ENCODE results near the gene NOM1. TPM values are rescaled to one million over a fixed set of nuclear protein-coding genes. Genes with fewer than 3 reads are reported as not detected.
"Not testable (repeated sequence)": the region's sequence is repeated elsewhere in the genome, so short reads cannot be mapped to it uniquely, and the experiment has no call there.

The NOM1 gene
- total RNA-seq, 2 experiments from 2014 or later, result 31.9 to 35.0 TPM

DNA sequence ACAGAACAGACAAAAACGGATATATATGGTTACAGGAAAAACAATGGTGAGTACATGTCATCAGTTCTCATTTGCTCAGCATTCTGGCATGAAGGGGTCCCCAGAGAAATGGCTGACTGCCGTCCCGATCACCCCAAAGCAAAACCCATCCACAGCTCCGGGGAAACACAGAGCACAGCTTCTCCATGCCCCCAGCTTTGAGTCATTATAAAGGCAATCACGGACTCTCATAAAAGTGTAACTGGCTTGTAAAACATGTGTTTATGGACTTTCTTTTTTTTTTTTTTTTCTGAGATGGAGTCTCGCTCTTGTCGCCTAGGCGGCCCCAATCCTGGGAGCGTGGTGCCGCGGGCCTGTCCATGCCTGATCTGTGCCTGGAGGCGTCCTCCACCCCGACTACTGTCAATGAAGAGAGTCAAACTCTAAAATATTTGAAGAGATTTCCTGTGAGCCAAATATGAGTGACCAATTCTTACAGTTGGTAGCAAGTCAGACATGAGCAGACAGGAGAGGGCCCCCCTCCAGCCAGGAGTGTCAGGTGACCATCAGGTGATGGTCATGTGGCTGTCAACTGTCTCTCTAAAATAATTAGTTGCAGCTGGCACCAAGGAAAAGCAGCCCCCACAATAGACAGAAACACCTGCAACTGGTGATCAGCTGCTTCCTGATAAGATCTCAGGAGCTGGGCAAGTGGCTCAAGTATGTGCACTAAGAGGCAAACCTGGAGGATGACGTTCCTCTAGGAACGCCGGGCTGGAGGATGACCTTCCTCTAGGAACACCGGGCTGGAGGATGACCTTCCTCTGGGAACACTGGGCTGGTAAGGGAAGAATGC, 21.7 kb upstream of the NOM1 start:
- DNase-seq (no peak), ATAC-seq (no peak)
- H3K36me3 Mint-ChIP-seq, result peaks cover 4% of the 10 kb centered on the region
- no peaks in the 10 kb centered on the region for H3K9me3 Mint-ChIP-seq (ENCODE audit: low read depth)
- H3K4me3 Mint-ChIP-seq, result no peak overlapping the region
- H3K27me3 Mint-ChIP-seq, result peaks cover 27% of the 10 kb centered on the region
- CTCF ChIA-PET, result interaction anchor here (1.3 to 8.3 kb wide), 4 partner anchors 16 to 410 kb away, joined by 3 to 49 read pairs (median 4); partner anchors contain the start of genes LMBR1 and NOM1
- H3K4me1 Mint-ChIP-seq, result peaks cover 35% of the 10 kb centered on the region
- no peak overlapping the region for H3K27ac Mint-ChIP-seq

DNA sequence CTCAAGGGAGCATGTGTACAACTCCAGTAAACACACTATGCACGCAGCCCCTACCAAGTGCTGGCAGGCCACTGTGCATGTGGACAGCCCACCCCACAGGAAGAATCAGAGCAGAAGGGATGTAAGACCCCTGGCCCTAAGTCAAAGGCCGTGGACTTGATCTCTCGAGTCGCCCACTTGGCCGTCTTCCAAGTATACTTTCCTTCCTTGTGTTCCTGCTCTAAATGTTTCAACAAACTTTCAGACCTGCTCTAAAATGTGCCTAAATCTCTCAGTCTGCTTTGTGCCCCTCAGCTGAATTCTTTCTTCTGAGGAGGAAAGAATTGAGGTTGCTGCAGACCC, 21.1 kb upstream of the NOM1 start:
- no peak overlapping the region for H3K4me3 Mint-ChIP-seq
- peaks cover 25% of the 10 kb centered on the region for H3K27me3 Mint-ChIP-seq
- DNase-seq (no peak), ATAC-seq (no peak)
- H3K27ac Mint-ChIP-seq, result no peak overlapping the region
- CTCF ChIA-PET, result interaction anchor here (1.4 to 8.3 kb wide), 2 partner anchors 22 to 410 kb away, joined by 3 to 49 read pairs; partner anchors contain the start of gene NOM1
- H3K36me3 Mint-ChIP-seq, result peaks cover 3% of the 10 kb centered on the region
- no peaks in the 10 kb centered on the region for H3K9me3 Mint-ChIP-seq (ENCODE audit: low read depth)
- peaks cover 30% of the 10 kb centered on the region for H3K4me1 Mint-ChIP-seq

DNA sequence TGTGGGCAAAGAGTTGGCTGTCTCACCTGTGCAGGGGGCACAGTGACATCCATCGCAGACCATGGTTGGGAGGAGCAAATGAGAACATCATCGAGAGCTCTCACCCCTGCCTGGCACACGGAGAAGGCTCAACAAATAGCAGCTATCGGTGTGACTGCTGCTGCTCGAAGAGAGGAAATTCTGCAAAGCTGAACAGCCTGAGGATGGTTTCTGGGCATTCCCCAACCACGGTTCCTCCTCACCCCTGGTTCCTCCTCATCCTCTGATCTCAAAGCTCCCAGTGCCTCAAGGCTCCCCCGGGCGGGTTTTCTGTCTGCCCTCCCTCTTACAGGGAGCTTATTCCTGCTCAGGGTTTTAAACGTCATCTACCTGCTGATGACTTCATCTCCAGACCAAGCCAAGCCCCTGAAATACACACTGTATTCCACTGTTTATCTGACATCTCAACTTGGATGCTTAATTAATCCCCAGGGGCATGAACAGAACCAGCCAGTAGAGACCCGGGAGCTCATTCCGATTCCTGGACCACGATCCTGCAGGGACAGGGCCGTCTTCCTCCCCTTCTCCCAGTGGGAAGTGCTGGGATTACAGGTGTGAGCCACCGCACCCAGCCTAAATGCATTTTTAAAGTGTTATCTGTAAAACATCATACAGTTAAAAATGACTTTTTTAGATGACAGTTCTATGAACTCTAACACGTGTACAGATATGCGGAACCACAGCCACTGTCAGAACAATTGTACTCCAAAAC, 19.5 kb upstream of the NOM1 start:
- Mint-ChIP-seq H3K27ac (peak overlapping the region; percentile 38), H3K27me3 (peaks cover 21% of the 10 kb centered on the region), H3K4me1 (peaks cover 20% of the 10 kb centered on the region), H3K4me3 (no peak overlapping the region), H3K36me3 (no peaks in the 10 kb centered on the region), H3K9me3 (ENCODE audit: low read depth) (no peaks in the 10 kb centered on the region)
- CTCF ChIA-PET, result interaction anchor here (8.3 kb wide), 1 partner anchor 20 kb away, joined by 49 read pairs; the partner anchor contains the start of gene NOM1
- no peak for DNase-seq
- ATAC-seq, result peak; percentile 57

DNA sequence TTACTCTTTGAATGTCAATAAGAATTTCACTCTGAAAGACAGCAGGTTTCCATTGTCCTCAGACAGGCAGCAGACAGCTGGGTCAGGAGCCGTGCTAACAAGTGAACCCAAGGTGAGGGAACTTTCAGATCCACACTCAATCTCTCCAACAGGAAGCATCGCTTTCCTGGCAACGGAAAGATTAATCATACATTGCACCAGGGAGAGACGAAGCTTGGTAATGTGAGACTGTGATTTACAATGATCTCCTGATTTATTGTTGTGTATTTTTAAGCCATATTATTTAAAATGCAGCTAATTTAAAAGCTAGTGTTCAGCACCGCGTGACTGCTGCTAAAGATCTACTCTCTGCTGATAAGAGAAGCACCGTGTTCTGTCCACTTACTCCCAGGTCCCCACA, 17.5 kb upstream of the NOM1 start:
- Mint-ChIP-seq H3K27ac (no peak overlapping the region), H3K9me3 (ENCODE audit: low read depth) (no peaks in the 10 kb centered on the region), H3K27me3 (peaks cover 24% of the 10 kb centered on the region), H3K4me1 (peaks cover 20% of the 10 kb centered on the region), H3K4me3 (no peak overlapping the region), H3K36me3 (no peaks in the 10 kb centered on the region)
- DNase-seq (no peak), ATAC-seq (no peak)
- CTCF ChIA-PET, result interaction anchor here (1.2 to 1.4 kb wide), 3 partner anchors 11 to 27 kb away, joined by 3 to 4 read pairs (median 3); partner anchors contain the start of gene NOM1

DNA sequence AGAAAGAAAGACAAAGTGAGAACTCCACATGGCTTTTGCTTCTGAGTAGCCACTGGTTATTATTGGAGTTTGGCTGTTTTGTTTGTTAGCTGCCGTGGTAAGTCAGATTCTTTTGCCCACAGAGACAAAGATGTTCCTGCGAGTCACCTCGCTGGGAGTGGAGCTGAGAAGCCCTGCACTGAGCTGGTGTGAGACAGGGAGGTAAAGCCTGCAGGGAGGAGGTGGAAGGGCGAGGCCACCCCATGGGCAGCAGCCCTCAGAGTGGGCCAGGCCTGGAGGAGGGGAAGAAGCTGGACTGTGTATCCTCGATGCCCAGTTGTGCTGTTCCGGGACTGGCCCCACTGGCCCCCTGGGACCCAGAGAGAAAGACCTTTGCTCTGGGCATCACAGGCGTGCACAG, 14.3 kb upstream of the NOM1 start:
- H3K36me3 Mint-ChIP-seq, result no peaks in the 10 kb centered on the region
- no peak overlapping the region for H3K4me3 Mint-ChIP-seq
- H3K27me3 Mint-ChIP-seq, result peaks cover 12% of the 10 kb centered on the region
- DNase-seq, result no peak
- no peak overlapping the region for H3K27ac Mint-ChIP-seq
- H3K4me1 Mint-ChIP-seq, result peaks cover 4% of the 10 kb centered on the region
- no peak for ATAC-seq
- CTCF ChIA-PET, result interaction anchor here (0.7 to 1.5 kb wide), 2 partner anchors 9 to 14 kb away, joined by 3 to 5 read pairs; partner anchors contain the start of gene NOM1
- H3K9me3 Mint-ChIP-seq (ENCODE audit: low read depth), result peaks cover under 1% of the 10 kb centered on the region

DNA sequence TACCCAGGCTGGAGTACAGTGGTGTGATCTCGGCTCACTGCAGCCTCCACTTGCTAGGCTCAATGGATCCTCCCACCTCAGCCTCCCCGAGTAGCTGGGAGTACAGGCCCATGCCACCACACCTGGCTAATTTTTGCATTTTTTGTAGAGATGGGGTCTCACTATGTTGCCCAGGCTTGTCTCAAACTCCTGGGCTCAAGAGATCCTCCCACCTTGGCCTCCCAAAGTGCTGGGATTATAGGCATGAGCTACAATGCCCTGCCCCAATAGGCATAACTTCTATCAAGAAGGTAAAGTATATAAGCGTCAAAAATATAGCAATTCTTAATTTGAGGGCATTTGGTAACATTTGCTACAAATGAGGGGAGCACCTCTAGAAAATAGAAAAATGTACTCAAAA, 12.7 kb upstream of the NOM1 start:
- H3K4me3 Mint-ChIP-seq, CTCF ChIA-PET, DNase-seq, H3K4me1 Mint-ChIP-seq, H3K27ac Mint-ChIP-seq, ATAC-seq: not testable (repeated sequence)
- H3K36me3 Mint-ChIP-seq, result peaks cover 15% of the 10 kb centered on the region
- H3K27me3 Mint-ChIP-seq, result peaks cover 12% of the 10 kb centered on the region
- H3K9me3 Mint-ChIP-seq (ENCODE audit: low read depth), result peaks cover 15% of the 10 kb centered on the region

DNA sequence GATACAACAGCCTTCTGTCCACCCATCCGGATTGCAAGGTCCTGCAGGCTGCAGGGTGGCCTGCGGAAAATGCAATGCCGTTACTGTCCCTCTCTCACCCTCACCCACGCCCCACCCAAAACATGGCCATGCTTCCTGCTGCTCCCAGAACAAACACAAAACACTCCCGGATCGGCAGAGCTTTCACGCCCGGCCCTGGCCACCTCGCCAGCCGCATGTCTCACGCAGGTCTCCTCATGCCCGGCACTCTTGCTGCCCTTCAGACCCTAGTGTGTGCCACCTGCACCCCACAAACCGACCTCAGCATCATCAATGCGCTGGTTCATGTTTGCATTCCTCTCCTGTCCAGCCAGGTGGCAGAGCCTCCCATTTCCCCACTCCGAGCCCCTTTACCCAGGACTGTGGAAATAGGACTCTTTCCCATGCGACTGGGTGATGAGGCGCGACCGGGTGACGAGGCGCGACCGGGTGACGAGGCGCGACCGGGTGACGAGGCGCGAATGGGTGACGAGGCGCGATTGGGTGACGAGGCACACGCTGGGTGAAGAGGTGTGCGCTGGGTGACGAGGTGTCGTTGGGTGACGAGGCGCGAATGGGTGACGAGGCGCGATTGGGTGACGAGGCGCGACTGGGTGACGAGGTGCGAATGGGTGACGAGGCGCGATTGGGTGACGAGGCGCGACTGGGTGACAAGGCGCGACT, 8.9 kb upstream of the NOM1 start:
- H3K9me3 Mint-ChIP-seq (ENCODE audit: low read depth), result peaks cover 16% of the 10 kb centered on the region
- CTCF ChIA-PET, result no interaction called here
- H3K36me3 Mint-ChIP-seq, result peaks cover 17% of the 10 kb centered on the region
- DNase-seq, result no peak
- H3K4me3 Mint-ChIP-seq, result no peak overlapping the region
- H3K27me3 Mint-ChIP-seq, result peaks cover 39% of the 10 kb centered on the region
- peaks cover 11% of the 10 kb centered on the region for H3K4me1 Mint-ChIP-seq
- no peak overlapping the region for H3K27ac Mint-ChIP-seq
- no peak for ATAC-seq

DNA sequence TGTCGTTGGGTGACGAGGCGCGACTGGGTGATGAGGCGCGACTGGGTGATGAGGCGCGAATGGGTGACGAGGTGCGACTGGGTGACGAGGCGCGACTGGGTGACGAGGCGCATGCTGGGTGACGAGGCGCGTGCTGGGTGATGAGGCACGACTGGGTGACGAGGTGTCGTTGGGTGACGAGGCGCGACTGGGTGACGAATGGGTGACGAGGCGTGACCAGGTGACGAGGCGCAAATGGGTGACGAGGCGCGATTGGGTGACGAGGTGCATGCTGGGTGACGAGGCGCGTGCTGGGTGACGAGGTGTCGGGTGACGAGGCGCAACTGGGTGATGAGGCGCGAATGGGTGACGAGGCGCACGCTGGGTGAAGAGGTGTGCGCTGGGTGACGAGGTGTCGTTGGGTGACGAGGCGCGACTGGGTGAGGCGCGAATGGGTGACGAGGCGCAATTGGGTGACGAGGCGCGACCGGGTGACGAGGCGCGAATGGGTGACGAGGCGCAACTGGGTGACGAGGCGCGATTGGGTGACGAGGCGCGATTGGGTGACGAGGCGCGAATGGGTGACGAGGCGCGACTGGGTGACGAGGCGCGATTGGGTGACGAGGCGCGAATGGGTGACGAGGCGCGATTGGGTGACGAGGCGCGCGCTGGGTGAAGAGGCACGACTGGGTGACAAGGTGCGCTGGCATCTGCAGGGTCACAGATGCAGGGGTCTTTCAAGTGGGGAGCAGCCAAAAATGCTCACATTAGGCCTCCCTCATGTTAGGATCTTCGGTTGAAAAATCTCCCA, 7.9 kb upstream of the NOM1 start:
- peaks cover 43% of the 10 kb centered on the region for H3K27me3 Mint-ChIP-seq
- CTCF ChIA-PET, result no interaction called here
- peaks cover 17% of the 10 kb centered on the region for H3K36me3 Mint-ChIP-seq
- ATAC-seq, result no peak
- H3K4me3 Mint-ChIP-seq, result no peak overlapping the region
- peaks cover 11% of the 10 kb centered on the region for H3K4me1 Mint-ChIP-seq
- DNase-seq, result no peak
- no peak overlapping the region for H3K27ac Mint-ChIP-seq
- peaks cover 16% of the 10 kb centered on the region for H3K9me3 Mint-ChIP-seq (ENCODE audit: low read depth)

DNA sequence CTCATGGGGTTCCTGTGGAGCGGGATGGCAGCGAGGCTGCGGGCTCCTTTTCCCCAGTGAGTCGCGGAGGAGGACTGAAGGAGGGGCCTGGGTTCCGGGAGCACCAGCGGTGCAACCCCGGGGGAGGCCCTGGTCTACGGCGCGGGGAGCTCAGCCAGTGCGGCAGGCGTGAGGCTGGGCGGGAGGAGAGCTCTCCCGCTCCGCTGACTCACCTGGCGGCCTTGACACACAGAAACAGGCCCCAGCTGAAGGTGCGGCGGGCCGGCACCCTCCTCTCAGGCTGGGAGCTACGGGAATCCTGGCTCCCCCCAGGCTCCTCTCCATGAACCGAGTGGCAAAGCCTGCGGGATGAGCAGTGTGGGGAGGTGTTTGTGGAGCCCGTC, 6.8 kb upstream of the NOM1 start:
- H3K4me1 Mint-ChIP-seq, result peaks cover 15% of the 10 kb centered on the region
- H3K27ac Mint-ChIP-seq, result no peak overlapping the region
- H3K36me3 Mint-ChIP-seq, result peaks cover 17% of the 10 kb centered on the region
- H3K27me3 Mint-ChIP-seq, result peaks cover 48% of the 10 kb centered on the region
- CTCF ChIA-PET, result interaction anchor here (1.2 to 1.3 kb wide), 2 partner anchors 10 to 11 kb away, joined by 3 read pairs; no protein-coding TSS in a partner anchor
- ATAC-seq (peak; percentile 59), DNase-seq (no peak)
- peaks cover 16% of the 10 kb centered on the region for H3K9me3 Mint-ChIP-seq (ENCODE audit: low read depth)
- no peak overlapping the region for H3K4me3 Mint-ChIP-seq

DNA sequence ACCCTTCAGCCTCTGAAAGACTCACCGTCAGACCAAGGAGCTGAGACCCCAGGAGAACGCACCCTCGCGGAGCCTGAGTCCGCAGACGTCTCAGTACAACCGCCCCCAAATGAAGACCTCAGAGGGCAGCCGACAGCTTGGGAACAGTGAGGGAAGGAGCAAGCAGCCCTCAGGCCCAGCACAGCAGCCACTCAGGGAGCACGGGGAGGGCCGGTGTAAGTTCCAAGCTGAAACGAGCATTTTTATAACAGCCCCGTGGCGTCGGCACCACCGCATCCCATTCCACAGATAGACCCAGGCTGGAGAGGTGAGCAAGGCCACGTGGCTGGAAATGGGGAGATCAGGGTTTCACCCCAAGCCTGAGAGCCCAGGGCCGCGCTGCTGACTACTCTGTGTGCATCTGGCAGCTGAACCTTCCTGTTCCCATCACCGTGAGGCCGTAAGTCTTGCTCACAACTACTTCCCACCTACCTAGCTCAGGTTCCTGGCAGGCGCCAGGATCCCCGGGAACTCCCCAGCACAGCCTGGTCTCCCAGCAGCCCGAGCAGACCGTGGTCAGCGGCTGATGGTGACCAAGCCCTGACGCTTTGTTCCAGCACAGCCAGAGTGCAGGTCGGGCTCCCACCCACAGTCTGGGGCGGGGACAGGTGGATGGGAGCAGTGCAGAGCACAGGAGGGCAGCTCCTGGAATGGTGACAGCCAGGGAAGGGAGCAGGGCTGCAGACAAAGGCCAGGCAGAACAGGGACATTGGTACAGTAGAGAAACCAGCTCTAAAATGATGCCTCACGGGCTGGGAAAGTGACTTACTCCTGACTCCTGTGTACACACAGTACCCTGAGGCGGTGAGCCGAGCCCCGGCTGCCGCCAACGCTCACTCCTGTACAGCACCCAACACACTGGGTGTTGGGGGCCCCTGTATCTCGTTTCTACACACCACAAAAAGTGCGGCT, 6.1 kb upstream of the NOM1 start:
- Mint-ChIP-seq H3K36me3 (peaks cover 17% of the 10 kb centered on the region), H3K9me3 (ENCODE audit: low read depth) (peaks cover 16% of the 10 kb centered on the region), H3K27ac (peak overlapping the region; percentile 42), H3K27me3 (peaks cover 45% of the 10 kb centered on the region), H3K4me1 (peaks cover 16% of the 10 kb centered on the region), H3K4me3 (no peak overlapping the region)
- DNase-seq (no peak), ATAC-seq (peak; percentile 67)
- CTCF ChIA-PET, result interaction anchor here (0.6 to 1.7 kb wide), 7 partner anchors 8 to 65 kb away, joined by 3 to 5 read pairs (median 3); no protein-coding TSS in a partner anchor

DNA sequence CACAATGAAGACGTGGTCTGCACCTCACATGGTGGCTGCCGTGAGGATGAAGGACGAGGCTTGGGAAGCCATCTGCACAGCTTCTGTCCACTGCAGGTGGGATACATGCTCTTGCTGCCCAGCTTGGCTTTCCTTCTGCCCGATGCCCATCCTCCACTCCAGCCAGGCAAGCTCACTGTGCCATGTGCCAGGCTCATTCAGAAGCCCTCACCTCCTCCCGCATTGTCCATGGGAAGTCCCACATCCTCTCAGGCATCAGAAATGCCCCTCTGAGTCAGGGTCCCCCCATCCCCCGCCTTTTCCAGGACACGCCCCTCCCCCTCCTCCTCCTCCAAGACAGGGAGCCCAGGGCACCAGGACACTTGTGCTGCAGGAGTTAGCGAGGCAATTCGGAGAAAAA, 4.6 kb upstream of the NOM1 start:
- DNase-seq, result no peak
- H3K9me3 Mint-ChIP-seq (ENCODE audit: low read depth), result peaks cover 16% of the 10 kb centered on the region

More for the DNA sequence above, 4.6 kb upstream of the NOM1 start:
- Mint-ChIP-seq H3K4me1 (peaks cover 16% of the 10 kb centered on the region), H3K27ac (no peak overlapping the region), H3K4me3 (no peak overlapping the region), H3K27me3 (peaks cover 45% of the 10 kb centered on the region), H3K36me3 (peaks cover 17% of the 10 kb centered on the region)
- ATAC-seq, result no peak
- CTCF ChIA-PET, result interaction anchor here (1.7 kb wide), 1 partner anchor 10 kb away, joined by 5 read pairs; no protein-coding TSS in a partner anchor
